Endometrial microvascular endothelial cells (primary cell): ENCODE data around the gene MRLN. TPM values are rescaled to one million over a fixed set of nuclear protein-coding genes. Genes with fewer than 3 reads are reported as not detected.
"Not testable (repeated sequence)": the region's sequence is repeated elsewhere in the genome, so short reads cannot be mapped to it uniquely, and the experiment has no call there.

Experiments used
- in situ Hi-C: cut with HindIII; loops from 2 replicates; pipeline ENCODE4 v1.10.0; 2017; ENCODE audit warnings: low sequenced_read_pairs, low pct_unique_long_range_greater_than_20kb; ENCODE audit errors: inconsistent ontology term
- total RNA-seq: library from RNA; depleted of rRNA; stranded (reverse); fragments of >200 nt; gene quantifications from one replicate; pipeline ENCODE4 v1.2.3, GENCODE V29; 2015; ENCODE audit errors: inconsistent ontology term

MRLN gene
- total RNA-seq, 1 donor from 2014 or later = not detected

DNA sequence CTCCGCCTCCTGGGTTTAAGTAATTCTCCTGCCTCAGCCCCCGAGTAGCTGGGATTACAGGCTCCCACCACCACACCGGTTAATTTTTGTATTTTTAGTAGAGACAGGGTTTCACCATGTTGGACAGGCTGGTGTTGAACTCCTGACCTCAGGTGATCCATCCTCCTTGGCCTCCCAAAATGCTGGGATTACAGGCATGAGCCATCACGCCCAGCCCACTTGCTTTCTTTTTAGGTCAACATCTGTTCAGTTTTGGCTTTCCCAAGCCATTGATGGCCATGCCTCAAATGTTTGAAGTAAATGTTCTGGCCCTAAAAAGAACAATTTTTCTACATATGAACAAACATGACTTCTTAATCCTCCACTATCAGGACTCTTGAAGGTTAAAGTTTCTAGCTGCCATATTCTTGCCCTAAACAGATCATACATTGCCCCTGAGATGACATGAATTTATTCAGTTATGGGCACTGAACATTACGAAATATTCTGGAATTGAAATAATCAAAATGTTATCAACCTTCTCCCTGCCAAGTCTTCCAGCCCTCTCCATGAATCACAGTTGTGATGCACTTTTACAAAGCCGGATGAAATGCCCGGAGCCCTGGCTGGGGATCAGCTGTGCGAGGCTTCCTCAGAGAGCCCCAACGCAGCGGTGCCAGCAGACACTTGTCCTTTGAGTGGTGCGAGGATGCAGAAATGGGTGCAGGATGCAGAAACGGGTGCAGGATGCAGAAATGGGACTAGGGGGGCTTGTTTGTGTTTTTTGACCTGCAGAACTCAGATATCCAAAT lies 2.9 kb downstream of the MRLN start:
- in situ Hi-C loops = no loop called here

DNA sequence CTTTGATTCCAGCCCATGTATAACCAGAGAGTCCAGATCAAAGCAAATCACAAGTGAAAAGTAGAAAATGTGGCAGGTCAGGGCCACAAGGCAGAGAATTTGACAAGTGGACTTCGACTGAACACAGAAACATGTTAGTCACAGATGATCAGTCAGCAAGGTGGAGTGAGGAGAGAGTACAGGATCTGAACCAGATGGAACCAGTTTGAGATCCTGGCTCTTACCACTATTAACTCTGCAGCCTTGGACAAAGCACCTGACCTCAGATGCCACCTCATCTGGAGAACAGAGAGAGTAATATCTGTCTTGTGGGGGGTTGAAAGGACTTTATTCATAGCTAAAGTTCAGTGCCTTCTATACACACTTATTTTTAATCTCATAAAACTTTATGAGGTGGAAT lies 4.4 kb downstream of the MRLN start:
- in situ Hi-C loops = no loop called here

- in situ Hi-C loops = no loop called here
Measured at GRCh38 chr10:59745163-59745650, 8.0 kb downstream of the MRLN start.

GRCh38 chr10:59744762-59745161 lies 8.5 kb downstream of the MRLN start:
- in situ Hi-C loops = not testable (repeated sequence)

GRCh38 chr10:59744156-59744555 lies 9.1 kb downstream of the MRLN start:
- in situ Hi-C loops = not testable (repeated sequence)

- in situ Hi-C loops = no loop called here
Measured at GRCh38 chr10:59741583-59741982, 11.7 kb downstream of the MRLN start.

DNA sequence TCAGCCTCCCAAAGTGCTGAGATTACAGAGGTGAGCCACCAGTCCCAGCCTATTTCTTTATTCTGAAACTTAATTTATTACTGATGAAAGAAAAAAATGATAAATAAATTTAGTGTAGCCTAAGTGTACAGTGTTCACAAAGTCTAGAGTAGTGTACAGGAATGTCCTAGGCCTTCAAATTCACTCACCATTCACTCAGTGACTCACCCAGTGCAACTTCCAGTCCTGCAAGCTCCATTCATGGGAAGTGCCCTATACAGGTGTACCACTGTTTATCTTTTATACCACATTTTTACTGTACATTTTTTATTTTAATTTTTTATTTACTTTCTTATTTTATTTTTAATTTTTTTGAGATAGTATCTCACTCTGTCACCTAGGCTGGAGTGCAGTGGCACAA lies 12.2 kb downstream of the MRLN start:
- in situ Hi-C loops = no loop called here

DNA sequence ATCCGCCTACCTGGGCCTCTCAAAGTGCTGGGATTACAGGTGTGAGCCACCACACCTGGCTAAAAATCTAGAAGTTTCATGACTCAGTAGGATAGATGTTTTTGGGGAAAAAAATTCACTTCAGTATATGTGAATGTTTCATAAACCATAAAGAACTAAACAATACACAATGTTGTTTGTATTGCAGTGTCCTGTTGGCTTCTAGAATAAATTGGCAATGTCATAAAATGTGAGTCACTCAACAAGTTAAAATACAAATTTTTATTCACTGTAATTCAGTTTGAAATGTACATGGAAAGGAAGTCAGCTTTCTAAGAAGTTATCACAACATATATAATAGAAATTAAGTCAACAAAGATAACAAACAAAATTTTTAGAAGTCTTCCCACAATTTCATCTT lies 16.5 kb downstream of the MRLN start:
- in situ Hi-C loops = no loop called here

DNA sequence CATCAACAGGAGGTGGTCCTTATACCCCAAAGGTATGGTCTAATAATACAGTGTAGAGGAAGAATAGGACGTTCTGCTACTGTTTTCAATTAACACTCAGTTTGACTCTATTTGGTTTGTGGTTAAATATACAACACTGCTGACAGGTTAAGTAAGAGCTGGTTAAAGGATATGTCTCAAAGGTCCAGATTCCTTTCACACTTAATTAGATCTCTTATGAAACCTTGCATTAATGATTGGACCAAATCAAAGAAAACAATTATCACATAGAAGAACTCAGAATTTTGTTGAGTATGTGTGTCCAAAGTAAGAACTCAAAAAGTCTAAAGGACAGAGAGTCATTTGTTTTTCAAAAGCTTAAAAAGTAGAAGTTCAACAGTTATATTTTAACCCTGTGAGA lies 18.0 kb downstream of the MRLN start:
- in situ Hi-C loops = no loop called here

DNA sequence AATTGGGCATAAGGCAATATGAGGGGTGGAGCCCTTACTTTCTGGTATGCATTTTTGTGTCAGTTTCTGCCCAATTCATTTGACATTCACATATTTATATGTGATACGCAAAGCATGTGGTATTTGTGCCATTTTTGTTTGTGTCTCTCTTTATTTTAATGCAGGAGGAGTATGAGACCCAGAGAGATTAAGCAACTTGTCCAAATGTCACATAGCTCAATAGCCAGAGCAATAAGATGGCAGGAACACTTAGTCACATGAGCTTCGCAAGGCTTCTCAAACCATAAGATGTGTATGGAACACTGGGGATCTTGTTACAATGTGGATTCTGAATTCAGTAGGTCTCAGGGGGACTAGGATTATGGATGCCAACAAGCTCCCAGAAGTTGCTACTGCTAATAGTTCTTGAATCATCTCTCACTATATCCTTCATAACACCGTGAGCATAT lies 19.2 kb downstream of the MRLN start:
- in situ Hi-C loops = no loop called here

DNA sequence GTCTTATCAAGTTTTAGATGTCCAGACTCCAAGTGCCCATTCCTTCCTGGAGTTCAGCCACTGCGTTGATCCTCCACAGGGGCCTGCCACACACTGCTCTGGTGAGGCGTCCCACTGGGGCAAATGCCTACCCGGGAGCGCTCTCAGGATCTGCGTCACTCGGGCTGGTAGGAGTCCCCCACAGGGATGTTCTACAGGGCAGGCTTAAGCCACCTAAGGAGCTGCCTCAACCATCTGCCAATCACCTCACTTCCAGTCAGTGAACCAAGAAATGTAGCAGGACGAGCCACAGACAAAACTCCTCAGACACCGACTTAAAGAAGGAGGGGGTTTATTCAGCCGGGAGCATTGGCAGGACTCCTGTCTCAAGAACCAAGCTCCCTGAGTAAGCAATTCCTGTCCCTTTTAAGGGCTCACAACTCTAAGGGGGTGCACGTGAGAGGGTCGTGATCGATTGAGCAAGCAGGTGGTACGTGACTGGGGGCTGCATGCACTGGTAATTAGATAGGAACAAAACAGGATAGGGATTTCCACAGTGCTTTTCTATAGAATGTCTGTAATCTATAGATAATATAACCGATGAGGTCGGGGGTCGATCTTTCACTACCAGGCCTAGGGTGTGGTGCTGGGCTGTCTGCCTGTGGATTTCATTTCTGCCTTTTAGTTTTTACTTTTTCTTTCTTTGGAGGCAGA lies 19.8 kb downstream of the MRLN start:
- in situ Hi-C loops = not testable (repeated sequence)

DNA sequence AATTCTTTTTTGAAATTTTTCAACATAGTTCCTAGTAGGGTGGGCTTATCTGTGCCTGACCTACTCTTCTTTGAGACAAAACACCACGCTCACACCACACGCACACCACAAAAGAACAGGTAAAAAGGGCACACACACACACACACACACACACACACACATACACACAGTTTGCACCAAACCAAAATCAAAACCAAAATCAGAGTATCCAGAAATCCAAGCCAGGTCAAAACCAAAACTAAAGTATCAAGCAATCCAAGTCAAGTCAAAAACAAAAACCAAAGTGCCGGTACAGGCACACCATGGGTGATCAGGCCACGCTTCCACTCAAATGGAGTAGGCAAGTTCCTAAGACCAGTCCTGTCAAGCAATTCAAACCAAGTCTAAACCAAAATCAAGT lies 20.4 kb downstream of the MRLN start:
- in situ Hi-C loops = not testable (repeated sequence)

GRCh38 chr10:59729167-59729566 lies 24.1 kb downstream of the MRLN start:
- in situ Hi-C loops = not testable (repeated sequence)

DNA sequence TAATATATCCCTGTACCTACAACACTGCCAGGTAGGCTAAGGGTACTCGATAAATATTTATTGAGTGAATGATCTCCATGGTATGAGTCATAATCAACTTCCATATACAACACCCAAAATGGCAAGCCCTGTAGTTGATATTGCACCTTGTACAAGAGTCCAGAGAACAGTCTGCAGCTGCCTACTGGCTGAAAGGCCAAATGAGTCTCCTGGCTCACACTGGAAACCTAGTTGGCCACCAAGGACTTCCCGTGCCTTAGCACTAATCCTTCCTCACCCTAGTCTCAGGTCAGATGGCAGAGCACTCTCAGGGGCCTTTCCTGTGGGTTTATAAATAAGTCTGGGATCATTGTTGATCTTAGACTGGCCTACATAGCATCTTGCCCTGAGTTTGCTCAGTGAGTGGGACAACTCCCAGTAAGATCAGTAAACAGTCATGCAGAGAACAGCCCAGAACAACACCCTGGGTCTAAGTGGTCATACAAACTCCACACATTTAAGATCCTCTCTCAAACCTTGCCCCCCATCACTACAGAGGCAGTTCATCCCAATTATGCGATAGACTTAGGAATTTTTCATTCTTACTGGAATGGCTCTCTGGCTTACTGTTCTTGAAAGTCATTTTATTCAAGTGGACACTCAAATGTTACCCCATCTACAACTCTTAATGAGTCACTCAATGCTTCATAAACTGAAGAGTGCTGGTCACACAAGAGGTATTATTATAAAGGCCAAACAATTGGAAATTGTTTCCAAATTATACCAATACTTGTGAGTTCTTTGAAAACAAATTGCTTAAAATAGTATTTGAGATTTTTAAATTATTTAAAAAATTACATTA lies 28.9 kb downstream of the MRLN start:
- in situ Hi-C loops = no loop called here

DNA sequence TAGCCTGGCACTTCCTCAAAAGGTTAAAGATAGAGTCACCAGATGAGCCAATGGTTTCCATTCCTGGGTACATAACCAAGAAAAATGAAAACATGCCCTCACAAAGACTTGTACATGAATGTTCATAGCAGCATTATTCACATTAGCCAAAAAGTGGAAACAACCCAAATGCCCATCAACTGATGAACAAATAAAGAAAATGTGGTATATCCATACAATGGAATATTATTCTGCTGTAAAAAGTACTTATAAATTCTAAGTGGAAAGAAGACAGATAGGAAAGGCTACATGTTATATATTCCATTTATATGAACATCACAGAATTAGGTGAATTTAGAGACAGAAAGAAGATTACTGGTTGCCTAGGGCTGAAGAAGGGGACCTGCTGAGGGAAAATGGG lies 32.9 kb downstream of the MRLN start:
- in situ Hi-C loops = no loop called here

- in situ Hi-C loops = no loop called here
Measured at GRCh38 chr10:59719374-59719773, 33.9 kb downstream of the MRLN start.

DNA sequence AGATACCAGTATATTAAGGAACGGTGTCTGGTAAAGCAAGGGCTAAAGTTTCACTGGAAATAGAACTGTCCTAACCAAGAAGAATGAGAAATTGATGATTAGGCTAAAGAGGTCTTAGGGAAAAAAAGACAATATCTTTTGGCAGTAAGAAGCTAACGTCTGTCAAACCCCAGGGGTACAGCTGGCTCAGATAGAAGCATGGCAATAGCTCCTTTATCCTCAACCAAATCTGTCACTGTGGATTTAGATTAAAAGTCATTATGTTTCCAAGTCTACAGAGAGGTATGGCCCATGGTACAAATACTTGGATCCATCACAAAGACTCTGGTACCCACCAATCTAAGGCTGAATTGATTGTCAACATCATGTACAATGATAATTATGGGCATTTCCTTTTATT lies 35.0 kb downstream of the MRLN start:
- in situ Hi-C loops = no loop called here

DNA sequence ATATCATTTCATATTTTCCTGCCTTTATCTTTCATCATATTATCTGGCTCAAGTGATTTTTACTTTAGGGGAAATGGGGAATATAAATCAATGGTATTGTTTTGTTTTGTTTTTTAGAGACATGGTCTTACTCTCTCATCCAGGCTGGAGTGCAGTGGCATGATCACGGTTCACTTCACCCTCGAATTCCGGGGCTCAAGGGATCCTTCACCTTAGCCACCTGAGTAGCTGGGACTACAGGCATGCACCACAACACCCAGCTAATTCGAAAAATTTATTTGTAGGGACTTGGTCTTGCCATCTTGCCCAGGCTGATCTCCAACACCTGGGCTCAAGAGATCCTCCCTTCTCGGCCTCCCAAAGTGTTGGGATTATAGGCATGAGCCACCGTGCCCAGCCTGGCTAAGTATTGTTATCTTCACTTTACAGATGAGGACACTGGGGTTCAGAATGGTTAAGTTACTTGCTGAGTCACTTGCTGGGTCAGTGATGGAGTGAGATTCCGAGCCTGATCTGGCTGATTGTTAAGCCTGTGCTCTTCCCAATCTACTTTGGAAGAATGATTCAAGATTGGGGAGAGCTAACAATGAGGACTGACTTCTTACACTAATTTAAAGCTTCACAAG lies 39.9 kb downstream of the MRLN start:
- in situ Hi-C loops = no loop called here

DNA sequence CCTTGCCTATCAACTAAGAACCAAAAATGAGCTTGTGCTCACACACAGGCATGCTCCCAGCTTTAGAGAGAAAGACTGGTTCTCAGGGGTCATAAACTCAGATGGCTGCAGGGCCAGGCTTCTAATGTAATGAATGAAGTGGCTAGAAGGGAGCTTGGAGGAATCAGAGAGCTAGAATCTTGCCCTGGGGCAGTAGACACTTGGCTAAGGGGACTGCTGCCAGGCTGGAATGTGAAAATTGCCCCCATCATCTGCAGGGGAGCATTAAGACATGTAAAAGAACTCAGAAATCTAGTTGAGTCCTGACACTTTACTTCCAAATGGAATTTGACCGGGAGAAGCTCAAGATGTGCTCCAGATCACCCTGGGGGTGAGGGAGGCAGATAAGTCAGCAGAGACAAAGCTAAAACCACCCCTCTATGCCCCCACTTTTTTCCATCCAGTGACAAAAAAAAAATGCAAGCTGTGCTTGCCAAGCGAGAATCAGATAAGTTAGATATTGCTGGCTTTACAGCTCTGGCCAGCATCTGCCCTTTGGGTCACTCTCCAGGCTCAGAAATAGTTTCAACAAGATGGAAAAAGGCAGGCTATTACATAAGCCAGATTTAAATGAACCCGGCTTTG lies 41.3 kb downstream of the MRLN start:
- in situ Hi-C loops = no loop called here
